GM19467 (cell line): ENCODE measurements around the gene DIS3L2.
"Not testable (repeated sequence)": the region's sequence is repeated elsewhere in the genome, so short reads cannot be mapped to it uniquely, and the experiment has no call there.

Source experiments
- ATAC-seq: cut with Tn5 transposase; IDR thresholded peaks from one replicate; pipeline ENCODE4 v1.9.1; 2021; ENCODE audit warnings: mild to moderate bottlenecking, moderate library complexity; ENCODE audit not compliant: unreplicated experiment

DIS3L2 gene

DNA sequence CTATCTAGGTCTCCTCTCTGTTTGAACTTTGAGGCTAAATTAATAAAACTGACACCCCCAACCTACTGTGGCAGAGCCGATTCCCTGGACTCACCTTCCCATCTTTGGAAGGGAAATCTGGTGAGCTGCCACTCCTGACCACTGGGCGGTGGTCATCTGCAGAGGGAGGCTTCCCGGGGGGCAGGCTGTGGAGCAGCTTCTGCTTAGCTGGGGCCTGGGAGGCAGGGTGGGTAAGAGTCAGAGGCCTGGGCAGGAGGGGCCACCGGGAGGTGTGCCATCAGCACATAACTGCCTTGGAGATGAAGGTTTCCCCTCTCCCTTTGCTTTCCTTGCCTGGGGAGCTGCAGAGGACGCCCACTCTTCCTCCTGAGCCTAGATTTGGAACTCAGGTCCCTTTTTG, 33.0 kb upstream of the DIS3L2 start:
- no peak for ATAC-seq

DNA sequence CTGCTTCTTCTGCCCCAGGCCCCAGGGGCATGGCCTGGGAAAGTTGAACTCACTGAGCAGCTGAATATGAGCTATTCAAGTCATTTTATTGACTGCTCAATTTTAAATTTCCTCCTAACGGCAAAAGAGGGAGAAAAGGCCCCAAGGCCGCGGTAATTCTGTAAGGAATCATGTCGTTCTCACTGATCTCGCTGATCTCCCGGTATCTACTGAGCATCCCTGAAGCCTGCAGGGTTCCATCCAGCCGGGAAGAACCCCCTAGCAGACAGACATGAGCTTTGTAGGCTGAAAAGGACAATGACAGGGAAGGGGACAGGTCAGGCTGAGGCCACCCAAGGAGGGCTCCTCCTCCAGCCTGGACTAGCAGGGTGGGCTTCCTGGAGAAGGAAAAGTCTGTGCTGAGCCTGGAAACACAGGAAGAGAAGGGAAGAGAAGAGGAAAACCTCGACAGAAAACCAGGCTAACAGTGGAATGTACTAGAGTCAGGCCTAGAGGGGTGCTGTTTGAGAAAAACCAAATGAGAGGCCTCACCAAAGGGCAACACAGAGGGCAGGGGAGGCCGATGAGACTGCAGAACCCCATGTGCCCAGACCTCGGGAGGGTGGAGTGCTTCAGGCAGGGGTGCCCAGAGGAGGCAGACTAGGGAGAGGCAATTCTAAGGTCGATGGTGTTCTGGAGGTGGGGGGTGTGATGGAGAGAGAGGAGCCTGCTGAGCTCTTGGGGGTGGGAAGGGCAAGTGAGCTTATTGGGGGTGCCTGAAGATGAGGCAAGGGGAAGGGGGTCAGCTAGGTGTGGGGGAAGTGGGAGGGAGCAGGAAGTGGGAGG, 32.4 kb upstream of the DIS3L2 start:
- no peak for ATAC-seq

- no peak for ATAC-seq
Measured at GRCh38 chr2:231929961-231930592, 31.4 kb upstream of the DIS3L2 start.

DNA sequence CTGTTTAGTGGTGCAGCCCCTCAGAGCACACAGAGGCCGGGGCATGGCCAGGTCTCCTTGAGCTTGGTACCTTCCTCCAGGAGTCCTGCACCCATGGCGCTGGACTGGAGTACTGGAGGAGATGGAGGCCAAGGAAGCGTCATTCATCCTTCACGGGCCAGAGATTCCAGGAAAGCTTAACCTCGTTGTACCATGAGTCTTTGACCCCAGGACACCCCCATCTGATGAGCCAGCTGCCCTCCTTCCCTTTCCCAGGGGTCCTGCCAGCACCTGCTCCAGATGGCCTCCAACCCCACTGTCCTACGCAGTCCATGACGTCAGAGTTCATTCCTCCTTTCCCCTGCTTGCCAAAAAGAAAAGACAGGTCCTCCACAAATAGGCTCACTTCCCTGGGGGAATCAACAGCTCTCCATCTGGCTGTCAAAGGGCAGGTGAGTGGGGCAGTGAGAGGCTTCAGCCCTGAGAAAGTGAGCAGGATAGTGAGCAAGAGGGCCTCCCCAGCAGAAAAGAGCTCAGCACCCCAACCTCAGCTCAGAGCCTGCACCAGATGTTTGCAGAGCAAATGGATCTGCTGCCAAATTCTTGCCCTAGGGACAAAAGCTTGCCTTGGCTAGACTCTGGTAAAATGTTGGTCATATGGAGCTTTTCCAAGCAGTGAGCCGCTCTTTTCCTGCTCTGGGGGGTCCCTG, 30.8 kb upstream of the DIS3L2 start:
- ATAC-seq: no peak

DNA sequence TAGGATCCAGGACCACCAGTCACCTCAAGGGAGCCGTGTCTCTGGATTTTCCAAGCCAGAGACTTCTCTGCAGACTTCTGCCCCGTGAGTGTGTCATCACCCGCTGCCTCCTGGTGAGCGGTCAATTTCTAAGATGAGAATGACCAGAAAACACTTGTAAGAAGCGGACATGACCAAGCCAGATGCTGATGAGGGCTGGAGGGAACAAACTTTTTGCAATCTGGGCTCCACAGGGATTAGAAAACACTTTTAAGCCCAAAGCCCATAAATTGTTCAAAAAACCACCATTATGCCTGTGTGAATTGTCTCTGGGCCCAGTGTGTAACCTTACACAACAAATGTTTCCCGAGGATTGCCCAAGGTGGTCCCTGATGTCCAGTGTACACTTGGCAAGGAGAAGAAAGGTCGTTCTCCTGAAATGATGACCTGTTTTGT, 30.0 kb upstream of the DIS3L2 start:
- no peak for ATAC-seq

GRCh38 chr2:231932711-231932970, 28.9 kb upstream of the DIS3L2 start:
- ATAC-seq: no peak

- no peak for ATAC-seq
Measured at GRCh38 chr2:231932985-231933915, 28.3 kb upstream of the DIS3L2 start.

DNA sequence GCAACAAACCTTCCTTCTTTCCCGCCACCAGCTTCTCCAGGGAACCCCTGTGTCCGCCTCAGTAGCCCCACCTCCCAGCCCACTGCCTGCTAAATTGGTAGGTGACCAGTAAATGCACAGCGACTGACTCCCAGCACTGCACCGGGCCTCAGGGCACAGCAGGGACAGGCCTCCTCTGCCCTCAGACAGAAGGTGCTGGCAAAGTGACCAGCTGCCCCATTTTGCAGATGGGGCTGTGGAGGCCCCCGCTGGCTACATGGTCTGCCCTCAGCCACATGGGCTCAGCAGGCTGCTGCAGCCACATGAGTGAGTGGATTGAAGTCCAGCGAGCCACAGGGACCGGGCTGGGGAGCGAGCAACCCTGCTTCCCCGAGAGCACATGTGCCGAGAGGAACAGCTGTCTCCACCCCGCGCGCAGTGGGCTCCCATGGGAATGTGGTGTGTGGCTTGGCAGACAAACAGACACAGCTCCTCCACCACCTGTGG, 27.6 kb upstream of the DIS3L2 start:
- no peak for ATAC-seq

- no peak for ATAC-seq
Measured at GRCh38 chr2:231934441-231935206, 26.9 kb upstream of the DIS3L2 start.

- no peak for ATAC-seq
Measured at GRCh38 chr2:231935207-231935524, 26.3 kb upstream of the DIS3L2 start.

GRCh38 chr2:231935815-231936214, 25.7 kb upstream of the DIS3L2 start:
- ATAC-seq: no peak

- ATAC-seq: no peak
Measured at GRCh38 chr2:231936491-231936890, 25.0 kb upstream of the DIS3L2 start.

DNA sequence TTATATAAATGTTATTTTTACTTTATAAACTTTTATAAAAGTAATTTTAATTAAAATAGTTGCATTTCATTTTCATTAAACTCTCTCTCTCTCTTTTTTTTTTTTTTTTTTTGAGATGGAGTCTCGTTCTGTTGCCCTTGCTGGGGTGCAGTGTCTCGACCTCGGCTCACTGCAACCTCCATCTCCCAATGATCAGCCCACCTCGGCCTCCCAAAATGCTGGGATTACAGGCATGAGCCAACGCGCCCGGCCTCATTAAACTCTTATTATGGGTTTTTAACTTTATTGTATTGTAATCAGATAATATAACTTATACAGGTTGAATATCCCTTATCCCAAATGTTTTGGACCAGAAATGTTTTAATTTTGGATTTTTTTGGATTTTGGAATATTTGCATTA, 24.5 kb upstream of the DIS3L2 start:
- no peak for ATAC-seq

DNA sequence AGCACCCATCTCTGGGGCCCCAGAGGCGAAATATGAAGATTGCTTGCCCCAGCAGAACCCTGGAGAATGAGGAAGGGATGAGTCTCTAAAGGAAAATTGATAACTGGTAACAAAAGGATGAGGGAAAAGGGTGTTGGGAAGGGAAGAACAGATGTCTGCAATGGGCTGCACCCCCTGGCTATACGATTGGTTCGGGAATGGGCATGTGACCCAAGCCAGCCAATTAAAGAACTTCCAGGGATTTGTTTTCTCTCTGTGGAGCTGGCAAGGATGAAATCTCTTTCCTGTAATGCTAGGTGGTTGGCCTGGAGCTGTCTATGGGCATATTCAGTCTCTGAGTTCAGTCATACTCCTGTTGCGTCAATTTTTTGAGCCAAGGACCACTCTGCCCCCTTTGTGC, 22.5 kb upstream of the DIS3L2 start:
- no peak for ATAC-seq

GRCh38 chr2:231940795-231941194, 20.7 kb upstream of the DIS3L2 start:
- no peak for ATAC-seq

- ATAC-seq: no peak
Measured at GRCh38 chr2:231941673-231942072, 19.8 kb upstream of the DIS3L2 start.

- ATAC-seq: no peak
Measured at GRCh38 chr2:231942180-231942579, 19.3 kb upstream of the DIS3L2 start.

GRCh38 chr2:231946241-231946814, 15.2 kb upstream of the DIS3L2 start:
- no peak for ATAC-seq

- ATAC-seq: not testable (repeated sequence)
Measured at GRCh38 chr2:231947112-231947511, 14.4 kb upstream of the DIS3L2 start.

- no peak for ATAC-seq
Measured at GRCh38 chr2:231947694-231948093, 13.8 kb upstream of the DIS3L2 start.
